Calu3 (cell line): ENCODE measurements around the gene SULF2. TPM values are rescaled to one million over a fixed set of nuclear protein-coding genes. Genes with fewer than 3 reads are reported as not detected.

Experiments
- BruUV-seq: library from RNA; stranded (reverse); fragments of 400-500 nt; replicated peaks from 2 replicates; lab custom pipeline; 2021; lab: Mats Ljungman, UMichigan
- CTCF ChIA-PET: fragments of 300-600 bp; sonication (Branson Sonifier 250); formaldehyde crosslinking; loops from one replicate; lab custom pipeline; 2022; ENCODE audit warnings: antibody characterized with exemption; lab: Charles Lee
- DNase-seq: peaks from one replicate; pipeline ENCODE4 v3.0.0; 2022
- H3K27ac Mint-ChIP-seq: one replicate; pipeline ENCODE4 v1.8.0; 2022; ENCODE audit warnings: mixed read lengths; ENCODE audit not compliant: unreplicated experiment
- H3K27me3 Mint-ChIP-seq: one replicate; pipeline ENCODE4 v1.8.0; 2022; ENCODE audit warnings: mixed read lengths; ENCODE audit not compliant: unreplicated experiment
- H3K36me3 Mint-ChIP-seq: one replicate; pipeline ENCODE4 v1.8.0; 2022; ENCODE audit warnings: mild to moderate bottlenecking, moderate library complexity, mixed read lengths; ENCODE audit not compliant: insufficient read depth, unreplicated experiment
- H3K4me1 Mint-ChIP-seq: one replicate; pipeline ENCODE4 v1.8.0; 2022; ENCODE audit warnings: mild to moderate bottlenecking, low read depth, mixed read lengths; ENCODE audit not compliant: unreplicated experiment
- H3K4me3 Mint-ChIP-seq: one replicate; pipeline ENCODE4 v1.8.0; 2022; ENCODE audit warnings: mild to moderate bottlenecking, low read depth, moderate library complexity, mixed read lengths; ENCODE audit not compliant: unreplicated experiment
- H3K9me3 Mint-ChIP-seq: one replicate; pipeline ENCODE4 v1.8.0; 2022; ENCODE audit warnings: low read depth, mixed read lengths; ENCODE audit not compliant: unreplicated experiment
- CTCF ChIP-seq: fragments of 200-600 bp; IDR thresholded peaks from one replicate; pipeline ENCODE4 v1.8.0; 2022; ENCODE audit warnings: antibody characterized with exemption; ENCODE audit not compliant: unreplicated experiment
- intact Hi-C: fragments of 100-400 bp; cut with micrococcal nuclease; formaldehyde crosslinking; loops from one replicate; pipeline ENCODE4 v1.10.0; 2022; ENCODE audit not compliant: unreplicated experiment
- total RNA-seq: library from RNA; stranded (reverse); gene quantifications from 2 replicates; pipeline ENCODE4 v1.2.3, GENCODE V29; 2022

Gene SULF2
- total RNA-seq, 1 experiment from 2014 or later, result 112 TPM

- CTCF ChIA-PET, result no interaction called here
- H3K36me3 Mint-ChIP-seq, result peaks cover 6% of the 10 kb centered on the region
- no TSS peak for BruUV-seq
- H3K9me3 Mint-ChIP-seq, result no peaks in the 10 kb centered on the region
- intact Hi-C loops, result no loop called here
- peaks cover 26% of the 10 kb centered on the region for H3K4me1 Mint-ChIP-seq
- no peaks in the 10 kb centered on the region for H3K27me3 Mint-ChIP-seq
- DNase-seq, result no peak
- no peak overlapping the region for H3K27ac Mint-ChIP-seq
- no peak overlapping the region for H3K4me3 Mint-ChIP-seq
- TF ChIP-seq CTCF, result no peak
Observed at GRCh38 chr20:47775841-47776240, 9.4 kb downstream of the SULF2 start.

GRCh38 chr20:47775039-47775438 lies 10.2 kb downstream of the SULF2 start:
- TF ChIP-seq CTCF, result no peak
- CTCF ChIA-PET, result interaction anchor here (0.7 kb wide), 1 partner anchor 554 kb away, joined by 3 read pairs; no protein-coding TSS in a partner anchor
- intact Hi-C loops, result no loop called here
- Mint-ChIP-seq H3K27ac (no peak overlapping the region), H3K36me3 (peaks cover 6% of the 10 kb centered on the region), H3K9me3 (no peaks in the 10 kb centered on the region), H3K4me1 (peaks cover 26% of the 10 kb centered on the region), H3K4me3 (no peak overlapping the region), H3K27me3 (no peaks in the 10 kb centered on the region)
- no peak for DNase-seq
- no TSS peak for BruUV-seq

GRCh38 chr20:47774131-47774777 lies 11.0 kb downstream of the SULF2 start:
- BruUV-seq, result no TSS peak
- CTCF ChIA-PET, result interaction anchor here (1.3 to 2.1 kb wide), 3 partner anchors 9 to 49 kb away, joined by 4 to 13 read pairs (median 4); partner anchors contain the start of gene SULF2
- peak overlapping the region; percentile 64 for H3K4me3 Mint-ChIP-seq

GRCh38 chr20:47773371-47773786 lies 11.9 kb downstream of the SULF2 start:
- peak; percentile 73 for DNase-seq

More at GRCh38 chr20:47774131-47774777, 11.0 kb downstream of the SULF2 start:
- DNase-seq, result peak; percentile 67
- H3K27ac Mint-ChIP-seq, result peak overlapping the region; percentile 81
- peaks cover 6% of the 10 kb centered on the region for H3K36me3 Mint-ChIP-seq
- H3K27me3 Mint-ChIP-seq, result no peaks in the 10 kb centered on the region
- H3K4me1 Mint-ChIP-seq, result peaks cover 26% of the 10 kb centered on the region
- intact Hi-C loops, result loop anchor here (5.0 kb wide), 1 partner anchor 598 kb away; no protein-coding TSS in a partner anchor
- peak; percentile 13 for TF ChIP-seq CTCF
- H3K9me3 Mint-ChIP-seq, result no peaks in the 10 kb centered on the region

More at GRCh38 chr20:47773371-47773786, 11.9 kb downstream of the SULF2 start:
- peak overlapping the region; percentile 64 for H3K4me3 Mint-ChIP-seq
- CTCF ChIA-PET, result interaction anchor here (0.6 to 2.1 kb wide), 5 partner anchors 10 to 1121 kb away, joined by 3 to 13 read pairs (median 4); partner anchors contain the start of gene SULF2
- peaks cover 32% of the 10 kb centered on the region for H3K4me1 Mint-ChIP-seq
- no peaks in the 10 kb centered on the region for H3K9me3 Mint-ChIP-seq
- H3K27ac Mint-ChIP-seq, result peak overlapping the region; percentile 81
- TF ChIP-seq CTCF, result no peak
- intact Hi-C loops, result loop anchor here (5.0 kb wide), 1 partner anchor 599 kb away; no protein-coding TSS in a partner anchor
- peaks cover 6% of the 10 kb centered on the region for H3K36me3 Mint-ChIP-seq
- BruUV-seq, result no TSS peak
- no peaks in the 10 kb centered on the region for H3K27me3 Mint-ChIP-seq
